Measurements from ENCODE around the gene TRIO. TPM values are rescaled to one million over a fixed set of nuclear protein-coding genes. Genes with fewer than 3 reads are reported as not detected.

TRIO gene
- total and polyA plus RNA-seq, 2 donors (not counting 3 experiments of a cell fraction or from before 2014, with no cell fraction given) = 82.9 to 248 TPM

- POLR2A ChIA-PET = no interaction called here
Observed at GRCh38 chr5:14182761-14183160, 39.6 kb downstream of the TRIO start.

More at GRCh38 chr5:14182761-14183160, 39.6 kb downstream of the TRIO start:
- H3K9me1 ChIP-seq (replicated peaks; ENCODE audit: control insufficient read depth, extremely low read depth, insufficient read depth, low read length) = no peaks in the 10 kb centered on the region
- H3K4me3 ChIP-seq (replicated peaks in 1 of 3; ENCODE audit: insufficient read depth in 1 of 3, low read depth in 1 of 3, low read length in 3 of 3) = no peak overlapping the region
- dilution Hi-C loops (cut with MboI; ENCODE audit: extremely low pct_ligation_motif_present, low sequenced_read_pairs) (no loop called here), intact Hi-C loops (cut with micrococcal nuclease) (no loop called here)
- CTCF ChIA-PET = interaction anchor here (0.8 to 1.3 kb wide), 5 partner anchors 15 to 87 kb away, joined by 3 to 5 read pairs (median 4); no protein-coding TSS in a partner anchor
- no peaks in the 10 kb centered on the region for H3K27me3 ChIP-seq (ENCODE audit: control insufficient read depth in 2 of 2, insufficient read depth in 2 of 2, low read length in 2 of 2)
- H3K27ac ChIP-seq (ENCODE audit: insufficient read depth, low read depth, low read length) = peak overlapping the region; percentile 18
- H3K79me2 ChIP-seq (ENCODE audit: control insufficient read depth, insufficient read depth, low read length) = peaks cover 99% of the 10 kb centered on the region
- no peak overlapping the region for H2AFZ ChIP-seq (ENCODE audit: low read depth, low read length)
- H3K9me3 ChIP-seq (replicated peaks; ENCODE audit: control insufficient read depth, insufficient read depth, low read length) = no peaks in the 10 kb centered on the region
- FAIRE-seq (no peak), DNase-seq (ENCODE audit: low read depth, low spot score) (no peak)
- no peak for TF ChIP-seq CTCF (IDR thresholded peaks at IDR 0.05; ENCODE audit: extremely low read depth in 1 of 2, insufficient read depth in 1 of 2, low read depth in 1 of 2, low read length in 2 of 2)
- no peak for TF ChIP-seq EZH2 (IDR thresholded peaks at IDR 0.05; ENCODE audit: borderline replicate concordance, low read depth, low read length, severe bottlenecking)
- no peak for TF ChIP-seq JUN (IDR thresholded peaks at IDR 0.05; ENCODE audit: borderline replicate concordance, insufficient read depth, insufficient read length, low read depth)
- no peak for TF ChIP-seq POLR2A (IDR thresholded peaks at IDR 0.05; ENCODE audit: low read depth, low read length)
- no peak for TF ChIP-seq GATA2 (IDR thresholded peaks at IDR 0.05; ENCODE audit: insufficient read depth, insufficient read length, low read depth, low read length)
- TF ChIP-seq MYC (IDR thresholded peaks at IDR 0.05; ENCODE audit: low read depth, low read length) = no peak
- no peak for TF ChIP-seq POLR2AphosphoS5 (IDR thresholded peaks at IDR 0.05; ENCODE audit: insufficient read depth, low read depth, low read length)
- TF ChIP-seq FOS (IDR thresholded peaks at IDR 0.05; ENCODE audit: borderline replicate concordance, insufficient read depth, low read length) = no peak
- TF ChIP-seq, protein P1, sequence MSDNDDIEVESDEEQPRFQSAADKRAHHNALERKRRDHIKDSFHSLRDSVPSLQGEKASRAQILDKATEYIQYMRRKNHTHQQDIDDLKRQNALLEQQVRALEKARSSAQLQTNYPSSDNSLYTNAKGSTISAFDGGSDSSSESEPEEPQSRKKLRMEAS (IDR thresholded peaks at IDR 0.05; ENCODE audit: insufficient read depth, insufficient read length) = no peak
- no peak overlapping the region for H3K4me2 ChIP-seq (ENCODE audit: insufficient read depth, low read length)
- H4K20me1 ChIP-seq (replicated peaks; ENCODE audit: control insufficient read depth, extremely low read depth, insufficient read depth, low read length) = no peaks in the 10 kb centered on the region
- H3K36me3 ChIP-seq (ENCODE audit: control insufficient read depth in 2 of 2, extremely low read depth in 1 of 2, insufficient read depth in 2 of 2, low read length in 2 of 2) = no peaks in the 10 kb centered on the region
- H3K9ac ChIP-seq (replicated peaks; ENCODE audit: extremely low read depth, insufficient read depth, low read length) = no peak overlapping the region
- BruUV-seq (replicated peaks) = no TSS peak
- H3K4me1 ChIP-seq (ENCODE audit: control insufficient read depth, extremely low read depth, insufficient read depth, low read length) = peaks cover 56% of the 10 kb centered on the region
